SK-N-SH (cell line): Measurements from ENCODE around the gene TPCN2. TPM values are rescaled to one million over a fixed set of nuclear protein-coding genes. Genes with fewer than 3 reads are reported as not detected.

Source experiments
- CTCF ChIA-PET: fragments of 300-600, 350-600 bp; formaldehyde crosslinking; extraction: SDS; loops from one replicate; lab custom pipeline; 2021; lab: Yijun Ruan, JAX
- POLR2A ChIA-PET: fragments of 350-600 bp; sonication (Branson Sonifier 250); formaldehyde crosslinking; extraction: SDS; loops from one replicate; lab custom pipeline; 2020; ENCODE audit warnings: antibody characterized with exemption, inconsistent platforms; lab: Yijun Ruan, JAX
- DNase-seq: peaks from one replicate; pipeline ENCODE4 v3.0.0; 2012
- H2AFZ ChIP-seq: fragments of 200-600 bp; sonication (generic); 2 replicates; pipeline ENCODE4 v1.8.1; 2016; ENCODE audit warnings: antibody characterized with exemption, mild to moderate bottlenecking, low read depth
- H3F3A ChIP-seq: fragments of 200-600 bp; sonication (generic); replicated peaks from 2 replicates; pipeline ENCODE3; 2016; ENCODE audit warnings: antibody characterized with exemption, mild to moderate bottlenecking; ENCODE audit not compliant: insufficient read depth
- H3K27ac ChIP-seq, 2 experiments: fragments of 200-500 bp in 1 of 2; fragments of 200-600 bp in 1 of 2; sonication (Bioruptor generic) in 1 of 2; sonication (generic), shearing (Covaris generic) in 1 of 2; 2 replicates each; pipeline versions ENCODE4 v1.5.1 to v1.6.1; 2014 to 2016; ENCODE audit warnings: low read depth in 2 of 2, inconsistent platforms in 1 of 2, low read length in 1 of 2, mild to moderate bottlenecking in 1 of 2, mixed read lengths in 1 of 2
- H3K27me3 ChIP-seq: fragments of 200-600 bp; sonication (generic), shearing (Covaris generic); 2 replicates; pipeline ENCODE4 v1.6.1; 2016; ENCODE audit warnings: mixed run types; ENCODE audit not compliant: insufficient read depth
- H3K36me3 ChIP-seq, 2 experiments: fragments of 200-500 bp in 1 of 2; fragments of 200-600 bp in 1 of 2; sonication (Bioruptor generic) in 1 of 2; sonication (generic) in 1 of 2; replicated peaks in 1 of 2; 2 replicates each; pipeline versions ENCODE3 to v1.5.1; 2014 to 2016; ENCODE audit warnings: low read length in 1 of 2, mild to moderate bottlenecking in 1 of 2; ENCODE audit not compliant: insufficient read depth in 2 of 2, control insufficient read depth in 1 of 2
- H3K4me1 ChIP-seq, 2 experiments: fragments of 200-500 bp in 1 of 2; fragments of 200-600 bp in 1 of 2; sonication (Bioruptor generic) in 1 of 2; sonication (generic), shearing (Covaris generic) in 1 of 2; 2 replicates each; pipeline versions ENCODE4 v1.5.1 to v1.6.1; 2014 to 2016; ENCODE audit warnings: low read depth in 1 of 2, low read length in 1 of 2, mixed run types in 1 of 2; ENCODE audit not compliant: insufficient read depth in 2 of 2, control insufficient read depth in 1 of 2
- H3K4me2 ChIP-seq: fragments of 200-600 bp; sonication (generic), shearing (Covaris generic); 2 replicates; pipeline ENCODE4 v1.6.1; 2017; ENCODE audit warnings: mixed run types
- H3K4me3 ChIP-seq, 2 experiments: fragments of 200-500 bp in 1 of 2; fragments of 200-600 bp in 1 of 2; sonication (Bioruptor generic) in 1 of 2; sonication (generic), shearing (Covaris generic) in 1 of 2; 2 replicates each; pipeline versions ENCODE4 v1.5.1 to v1.8.1; 2014 to 2016; ENCODE audit warnings: low read depth in 2 of 2, inconsistent platforms in 1 of 2, low read length in 1 of 2, mild to moderate bottlenecking in 1 of 2, mixed read lengths in 1 of 2, moderate library complexity in 1 of 2
- H3K79me2 ChIP-seq: fragments of 200-600 bp; sonication (generic); 2 replicates; pipeline ENCODE4 v1.8.1; 2017; ENCODE audit warnings: mild to moderate bottlenecking; ENCODE audit not compliant: insufficient read depth
- H3K9ac ChIP-seq: fragments of 200-600 bp; sonication (generic); 2 replicates; pipeline ENCODE4 v1.6.1; 2017; ENCODE audit warnings: mixed run types
- H3K9me2 ChIP-seq: fragments of 200-600 bp; sonication (generic); 2 replicates; pipeline ENCODE4 v1.6.1; 2017; ENCODE audit warnings: mixed run types
- H3K9me3 ChIP-seq: fragments of 200-600 bp; sonication (generic); 2 replicates; pipeline ENCODE4 v1.6.1; 2017; ENCODE audit warnings: mixed run types, mild to moderate bottlenecking, moderate library complexity
- H4K20me1 ChIP-seq: fragments of 200-600 bp; sonication (generic); 2 replicates; pipeline ENCODE4 v1.6.1; 2017; ENCODE audit warnings: mild to moderate bottlenecking, mixed run types; ENCODE audit not compliant: insufficient read depth
- CHD2 ChIP-seq: fragments of 150-350 bp; IDR thresholded peaks from 2 replicates; pipeline ENCODE4 v1.6.1; 2018; ENCODE audit warnings: low read length; ENCODE audit not compliant: partially characterized antibody
- EP300 ChIP-seq, 2 experiments: IDR thresholded peaks; 2 replicates each; pipeline versions ENCODE4 v1.4.0 to v1.6.1; 2012; ENCODE audit warnings: borderline replicate concordance in 1 of 2, low read depth in 1 of 2, low read length in 1 of 2
- EZH2phosphoT487 ChIP-seq: fragments of 200-600 bp; sonication (generic); IDR thresholded peaks from 2 replicates; pipeline ENCODE4 v1.6.1; 2017; ENCODE audit warnings: low read depth, mixed run types, mild to moderate bottlenecking, antibody characterized with exemption, moderate library complexity, borderline replicate concordance
- GABPA ChIP-seq: IDR thresholded peaks from 2 replicates; pipeline ENCODE4 v1.4.0; 2012; ENCODE audit warnings: low read depth, mild to moderate bottlenecking
- GATA2 ChIP-seq: sonication (generic); formaldehyde crosslinking; IDR thresholded peaks from 2 replicates; pipeline ENCODE4 v1.5.0; 2020; ENCODE audit warnings: mild to moderate bottlenecking, missing genetic modification reagents
- NFIC ChIP-seq: IDR thresholded peaks from 2 replicates; pipeline ENCODE4 v1.4.0; 2012; ENCODE audit warnings: borderline replicate concordance
- RAD21 ChIP-seq: IDR thresholded peaks from 2 replicates; pipeline ENCODE4 v1.6.1; 2012; ENCODE audit warnings: mild to moderate bottlenecking, low read length
- RCOR1 ChIP-seq: fragments of 150-350 bp; IDR thresholded peaks from 2 replicates; pipeline ENCODE4 v1.6.1; 2017; ENCODE audit warnings: antibody characterized with exemption, low read length
- RFX5 ChIP-seq: IDR thresholded peaks from 2 replicates; pipeline ENCODE4 v1.6.1; 2012; ENCODE audit warnings: mild to moderate bottlenecking, improper control_type of control experiment, low read length
- RXRA ChIP-seq: IDR thresholded peaks from 2 replicates; pipeline ENCODE4 v1.4.0; 2012; ENCODE audit warnings: low read depth, mild to moderate bottlenecking, borderline replicate concordance
- SIN3A ChIP-seq: IDR thresholded peaks from 2 replicates; pipeline ENCODE4 v1.6.1; 2012; ENCODE audit warnings: low read depth, mild to moderate bottlenecking, low read length, moderate library complexity, borderline replicate concordance
- SMC3 ChIP-seq: IDR thresholded peaks from 2 replicates; pipeline ENCODE4 v1.6.1; 2012; ENCODE audit warnings: low read depth, low read length, improper control_type of control experiment
- TAF1 ChIP-seq: IDR thresholded peaks from 2 replicates; pipeline ENCODE4 v1.6.1; 2012; ENCODE audit warnings: low read depth, mild to moderate bottlenecking, low read length, moderate library complexity, borderline replicate concordance
- TEAD4 ChIP-seq: IDR thresholded peaks from 2 replicates; pipeline ENCODE4 v1.4.0; 2012; ENCODE audit warnings: mild to moderate bottlenecking, borderline replicate concordance; ENCODE audit not compliant: insufficient read depth
- WGBS: methylation state at CpG from one replicate; pipeline ENCODE4 v1.1.6; 2017; ENCODE audit warnings: low lambda C conversion rate; 5-methylcytosine and 5-hydroxymethylcytosine counted together
- polyA plus RNA-seq, 3 experiments: library from polyadenylated mRNA; depleted of rRNA; stranded (reverse); fragments of >200 nt; gene quantifications; 2 replicates each; pipeline ENCODE4 v1.2.3, GENCODE V29; 2012
- TF ChIP-seq, protein P1 (sequence below): fragments of 200-600 bp; sonication (generic); IDR thresholded peaks from 2 replicates; pipeline ENCODE4 v1.6.1; 2017; ENCODE audit warnings: antibody characterized with exemption, mild to moderate bottlenecking, moderate library complexity
- TF ChIP-seq, protein P2 (sequence below): fragments of 150-350 bp; IDR thresholded peaks from 2 replicates; pipeline ENCODE4 v1.6.1; 2016; ENCODE audit warnings: mild to moderate bottlenecking, low read depth, low read length
- TF ChIP-seq, protein P3 (sequence below): IDR thresholded peaks from 2 replicates; pipeline ENCODE4 v1.4.0; 2012; ENCODE audit warnings: low read depth
- TF ChIP-seq, protein P4 (sequence below): IDR thresholded peaks from 2 replicates; pipeline ENCODE4 v1.4.0; 2012; ENCODE audit warnings: low read depth, borderline replicate concordance
- TF ChIP-seq, protein P5 (sequence below): fragments of 150-350 bp; IDR thresholded peaks from 2 replicates; pipeline ENCODE4 v1.6.1; 2017; ENCODE audit warnings: antibody characterized with exemption, low read length, low read depth, borderline replicate concordance

TPCN2 gene
- polyA plus RNA-seq, 1 of the 3 experiments (the other 2 are of a cell fraction), result 8.7 TPM

DNA sequence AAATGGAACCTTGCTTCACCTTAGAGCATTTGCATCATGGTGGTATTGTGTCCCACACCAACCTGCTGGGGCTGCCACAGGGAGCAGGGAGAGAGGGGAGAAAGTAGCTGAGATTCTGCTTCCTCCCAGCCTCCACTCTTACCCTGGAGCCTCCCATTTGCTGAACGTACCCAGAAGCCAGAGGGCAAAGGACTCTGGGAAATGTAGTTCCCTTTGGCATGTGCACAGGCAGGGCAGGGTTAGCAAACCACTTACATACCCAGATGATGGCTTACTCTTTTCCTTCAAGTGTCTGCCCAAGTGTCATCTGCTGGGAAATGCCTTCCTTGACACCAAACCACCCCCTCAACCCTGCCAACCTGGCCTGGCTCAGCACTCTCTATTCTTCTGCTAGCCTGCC is 123.9 kb downstream of the TPCN2 start:
- no peak for TF ChIP-seq CHD2
- TF ChIP-seq RXRA, result no peak
- TF ChIP-seq, protein P1, sequence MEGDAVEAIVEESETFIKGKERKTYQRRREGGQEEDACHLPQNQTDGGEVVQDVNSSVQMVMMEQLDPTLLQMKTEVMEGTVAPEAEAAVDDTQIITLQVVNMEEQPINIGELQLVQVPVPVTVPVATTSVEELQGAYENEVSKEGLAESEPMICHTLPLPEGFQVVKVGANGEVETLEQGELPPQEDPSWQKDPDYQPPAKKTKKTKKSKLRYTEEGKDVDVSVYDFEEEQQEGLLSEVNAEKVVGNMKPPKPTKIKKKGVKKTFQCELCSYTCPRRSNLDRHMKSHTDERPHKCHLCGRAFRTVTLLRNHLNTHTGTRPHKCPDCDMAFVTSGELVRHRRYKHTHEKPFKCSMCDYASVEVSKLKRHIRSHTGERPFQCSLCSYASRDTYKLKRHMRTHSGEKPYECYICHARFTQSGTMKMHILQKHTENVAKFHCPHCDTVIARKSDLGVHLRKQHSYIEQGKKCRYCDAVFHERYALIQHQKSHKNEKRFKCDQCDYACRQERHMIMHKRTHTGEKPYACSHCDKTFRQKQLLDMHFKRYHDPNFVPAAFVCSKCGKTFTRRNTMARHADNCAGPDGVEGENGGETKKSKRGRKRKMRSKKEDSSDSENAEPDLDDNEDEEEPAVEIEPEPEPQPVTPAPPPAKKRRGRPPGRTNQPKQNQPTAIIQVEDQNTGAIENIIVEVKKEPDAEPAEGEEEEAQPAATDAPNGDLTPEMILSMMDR, result no peak
- TF ChIP-seq, protein P2, sequence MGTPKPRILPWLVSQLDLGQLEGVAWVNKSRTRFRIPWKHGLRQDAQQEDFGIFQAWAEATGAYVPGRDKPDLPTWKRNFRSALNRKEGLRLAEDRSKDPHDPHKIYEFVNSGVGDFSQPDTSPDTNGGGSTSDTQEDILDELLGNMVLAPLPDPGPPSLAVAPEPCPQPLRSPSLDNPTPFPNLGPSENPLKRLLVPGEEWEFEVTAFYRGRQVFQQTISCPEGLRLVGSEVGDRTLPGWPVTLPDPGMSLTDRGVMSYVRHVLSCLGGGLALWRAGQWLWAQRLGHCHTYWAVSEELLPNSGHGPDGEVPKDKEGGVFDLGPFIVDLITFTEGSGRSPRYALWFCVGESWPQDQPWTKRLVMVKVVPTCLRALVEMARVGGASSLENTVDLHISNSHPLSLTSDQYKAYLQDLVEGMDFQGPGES, result no peak
- TF ChIP-seq EZH2phosphoT487, result no peak
- no peak for TF ChIP-seq RCOR1
- TF ChIP-seq RAD21, result no peak
- no peak for TF ChIP-seq TAF1
- TF ChIP-seq, protein P3, sequence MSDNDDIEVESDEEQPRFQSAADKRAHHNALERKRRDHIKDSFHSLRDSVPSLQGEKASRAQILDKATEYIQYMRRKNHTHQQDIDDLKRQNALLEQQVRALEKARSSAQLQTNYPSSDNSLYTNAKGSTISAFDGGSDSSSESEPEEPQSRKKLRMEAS, result no peak
- no peak for TF ChIP-seq GATA2 (CRISPR knock-in tag)
- no peak for TF ChIP-seq SIN3A
- TF ChIP-seq EP300 (IDR thresholded peaks at IDR 0.05; ENCODE audit: borderline replicate concordance in 1 of 2, low read depth in 1 of 2, low read length in 1 of 2), result no peak
- TF ChIP-seq, protein P4, sequence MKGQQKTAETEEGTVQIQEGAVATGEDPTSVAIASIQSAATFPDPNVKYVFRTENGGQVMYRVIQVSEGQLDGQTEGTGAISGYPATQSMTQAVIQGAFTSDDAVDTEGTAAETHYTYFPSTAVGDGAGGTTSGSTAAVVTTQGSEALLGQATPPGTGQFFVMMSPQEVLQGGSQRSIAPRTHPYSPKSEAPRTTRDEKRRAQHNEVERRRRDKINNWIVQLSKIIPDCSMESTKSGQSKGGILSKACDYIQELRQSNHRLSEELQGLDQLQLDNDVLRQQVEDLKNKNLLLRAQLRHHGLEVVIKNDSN, result no peak
- no peak for TF ChIP-seq RFX5
- no peak for TF ChIP-seq SMC3
- TF ChIP-seq GABPA, result no peak
- TF ChIP-seq TEAD4, result no peak
- TF ChIP-seq, protein P5, sequence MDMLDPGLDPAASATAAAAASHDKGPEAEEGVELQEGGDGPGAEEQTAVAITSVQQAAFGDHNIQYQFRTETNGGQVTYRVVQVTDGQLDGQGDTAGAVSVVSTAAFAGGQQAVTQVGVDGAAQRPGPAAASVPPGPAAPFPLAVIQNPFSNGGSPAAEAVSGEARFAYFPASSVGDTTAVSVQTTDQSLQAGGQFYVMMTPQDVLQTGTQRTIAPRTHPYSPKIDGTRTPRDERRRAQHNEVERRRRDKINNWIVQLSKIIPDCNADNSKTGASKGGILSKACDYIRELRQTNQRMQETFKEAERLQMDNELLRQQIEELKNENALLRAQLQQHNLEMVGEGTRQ, result no peak
- TF ChIP-seq NFIC, result no peak
- DNase-seq, result no peak
- Histone ChIP-seq H3K4me1 (peaks cover 0 to 5% of the 10 kb centered on the region in 2 experiments; a peak in 1 of 4 replicates), H2AFZ (no peak overlapping the region), H3K27ac (no peak overlapping the region), H3K4me2 (no peak overlapping the region), H4K20me1 (no peaks in the 10 kb centered on the region), H3K36me3 (no peaks in the 10 kb centered on the region), H3K9me3 (no peaks in the 10 kb centered on the region), H3F3A (no peaks in the 10 kb centered on the region), H3K79me2 (no peaks in the 10 kb centered on the region), H3K9me2 (no peaks in the 10 kb centered on the region), H3K4me3 (no peak overlapping the region), H3K9ac (no peak overlapping the region), H3K27me3 (no peaks in the 10 kb centered on the region)
- ChIA-PET CTCF (no interaction called here), POLR2A (no interaction called here)
- 14% methylated on average over 1 of the region's 1 CpG for WGBS
